GM21723 (cell line): ENCODE measurements around the gene DES.
A peak's percentile ranks its signal among the peaks of the same experiment; 100 is the strongest.
"Not testable (repeated sequence)": the region's sequence is repeated elsewhere in the genome, so short reads cannot be mapped to it uniquely, and the experiment has no call there.

Experiments used
- ATAC-seq: cut with Tn5 transposase; IDR thresholded peaks from one replicate; pipeline ENCODE4 v1.9.1; 2021; ENCODE audit warnings: mild to moderate bottlenecking, moderate library complexity; ENCODE audit not compliant: unreplicated experiment

The DES gene

GRCh38 chr2:219418155-219419011 lies at the start of gene DES:
DES (plus strand) TSS chr2:219418377; CDS start chr2:219418463, 86 bp downstream.
- ATAC-seq, result no peak

- ATAC-seq, result no peak
Measured at GRCh38 chr2:219368690-219369191, 49.4 kb upstream of the DES start.

- ATAC-seq, result no peak
Measured at GRCh38 chr2:219369447-219369861, 48.7 kb upstream of the DES start.

- ATAC-seq, result no peak
Measured at GRCh38 chr2:219378163-219378851, 39.9 kb upstream of the DES start.

GRCh38 chr2:219380926-219381325 lies 37.3 kb upstream of the DES start:
- no peak for ATAC-seq

- ATAC-seq, result no peak
Measured at GRCh38 chr2:219381448-219381847, 36.7 kb upstream of the DES start.

- no peak for ATAC-seq
Measured at GRCh38 chr2:219384083-219384713, 34.0 kb upstream of the DES start.

GRCh38 chr2:219384859-219385258 lies 33.3 kb upstream of the DES start:
- ATAC-seq, result no peak

- no peak for ATAC-seq
Measured at GRCh38 chr2:219385958-219386520, 32.1 kb upstream of the DES start.

GRCh38 chr2:219386532-219387280 lies 31.5 kb upstream of the DES start:
- no peak for ATAC-seq

- peak; percentile 68 for ATAC-seq
Measured at GRCh38 chr2:219387306-219388120, 30.7 kb upstream of the DES start, which contains the start of gene DNPEP. DNPEP (minus strand) TSS chr2:219387912; CDS start chr2:219387794, 118 bp downstream.

GRCh38 chr2:219388121-219388906 lies 29.9 kb upstream of the DES start:
- peak; percentile 83 for ATAC-seq

- no peak for ATAC-seq
Measured at GRCh38 chr2:219388907-219389156, 29.3 kb upstream of the DES start.

GRCh38 chr2:219392754-219393153 lies 25.4 kb upstream of the DES start:
- ATAC-seq, result no peak

- not testable (repeated sequence) for ATAC-seq
Measured at GRCh38 chr2:219395056-219395455, 23.1 kb upstream of the DES start.

- no peak for ATAC-seq
Measured at GRCh38 chr2:219395609-219396008, 22.6 kb upstream of the DES start.

GRCh38 chr2:219396863-219397457 lies 21.2 kb upstream of the DES start:
- no peak for ATAC-seq

GRCh38 chr2:219398721-219399363 lies 19.3 kb upstream of the DES start:
- no peak for ATAC-seq
